Right cardiac atrium (tissue), 5 donors: ENCODE results near the gene PCBP3. TPM values are rescaled to one million over a fixed set of nuclear protein-coding genes. Genes with fewer than 3 reads are reported as not detected.
A peak's percentile ranks its signal among the peaks of the same experiment; 100 is the strongest.
"Not testable (repeated sequence)": the region's sequence is repeated elsewhere in the genome, so short reads cannot be mapped to it uniquely, and the experiment has no call there.

Source experiments
- ATAC-seq, 2 donors: fragments of 200-7000 bp; cut with Tn5 transposase; one replicate each; pipeline versions ENCODE4 v1.8.0 to v1.9.1; 2020; ENCODE audit warnings: moderate library complexity in 2 of 2, mild to moderate bottlenecking in 1 of 2
- DNase-seq, 3 donors: peaks; one replicate each; pipeline ENCODE4 v3.0.0-alpha.2; 2020
- H3K27ac ChIP-seq: one replicate; pipeline ENCODE4 v1.5.1; 2013; ENCODE audit warnings: mild to moderate bottlenecking, low read length, control low read depth, moderate library complexity
- H3K27me3 ChIP-seq: one replicate; pipeline ENCODE4 v1.6.1; 2013; ENCODE audit not compliant: control insufficient read depth, insufficient read depth
- H3K4me1 ChIP-seq: one replicate; pipeline ENCODE4 v1.6.1; 2013; ENCODE audit warnings: low read length; ENCODE audit not compliant: control insufficient read depth, insufficient read depth
- H3K4me3 ChIP-seq: one replicate; pipeline ENCODE4 v1.5.1; 2013; ENCODE audit warnings: low read length, control low read depth
- H3K9me3 ChIP-seq: one replicate; pipeline ENCODE4 v1.6.1; 2013; ENCODE audit warnings: low read length; ENCODE audit not compliant: control insufficient read depth
- WGBS: extraction: QIAGEN DNeasy Blood & Tissue Kit; methylation state at CpG from one replicate; pipeline ENCODE4 v1.1.7; 2013; 5-methylcytosine and 5-hydroxymethylcytosine counted together
- intact Hi-C, 4 donors: fragments of 100-400 bp; cut with DNase I; formaldehyde crosslinking; loops; one replicate each; pipeline versions ENCODE4 v1.11.0 to v1.14.0; 2022 to 2023
- polyA plus RNA-seq: library from polyadenylated mRNA; stranded (reverse); fragments of 200-250 nt; gene quantifications from one replicate; pipeline ENCODE4 v1.2.3, GENCODE V29; 2013
- total RNA-seq, 4 donors: library from RNA; stranded (reverse); fragmentation: NEBNext Ultra II Directional; extraction: Animal tissue kit (Norgen Biotek cat#: 25700); gene quantifications; one replicate each; pipeline ENCODE4 v1.2.1, GENCODE V29; 2021
- donor health status: healthy with polysubstance abuse.
- donor health status: DM: no; HTN: yes; CAD: no.
- donor health status: DM: no; HTN: no; CAD: no.
- donor health status: DM: no; HTN: yes; CAD: no; lungs with severe emphysema.
- donor health status: DM: yes; HTN: yes; CAD: no.

PCBP3 gene
- total and polyA plus RNA-seq, 5 donors, result 1.2 to 4.9 (median 3.4) TPM

GRCh38 chr21:45896431-45896830 is 252.9 kb downstream of the PCBP3 start:
- H3K4me1 ChIP-seq, H3K27ac ChIP-seq, ATAC-seq, H3K9me3 ChIP-seq, H3K27me3 ChIP-seq, H3K4me3 ChIP-seq, intact Hi-C loops, DNase-seq: not testable (repeated sequence)
- WGBS, result 88% methylated on average over 18 of the region's 18 CpGs

GRCh38 chr21:45897191-45898027 is 253.9 kb downstream of the PCBP3 start:
- Histone ChIP-seq H3K27ac (no peak overlapping the region), H3K4me1 (no peaks in the 10 kb centered on the region), H3K9me3 (no peaks in the 10 kb centered on the region), H3K4me3 (no peak overlapping the region), H3K27me3 (no peaks in the 10 kb centered on the region)
- DNase-seq (peak in 2 of 3 donors; percentile 19 to 27), ATAC-seq (no peak)
- intact Hi-C loops, result no loop called here
- 87% methylated on average over 25 of the region's 25 CpGs for WGBS

- Histone ChIP-seq H3K9me3 (no peaks in the 10 kb centered on the region), H3K27ac (no peak overlapping the region), H3K4me1 (no peaks in the 10 kb centered on the region), H3K4me3 (no peak overlapping the region), H3K27me3 (no peaks in the 10 kb centered on the region)
- WGBS, result 78% methylated on average over 8 of the region's 8 CpGs
- ATAC-seq (no peak), DNase-seq (peak in 2 of 3 donors; percentile 41 to 43)
- intact Hi-C loops, result no loop called here
Measured at GRCh38 chr21:45898028-45898350, 254.5 kb downstream of the PCBP3 start.

- H3K27me3 ChIP-seq, result no peaks in the 10 kb centered on the region
- DNase-seq (peak in 2 of 3 donors; percentile 32 to 33), ATAC-seq (no peak)
- no peaks in the 10 kb centered on the region for H3K9me3 ChIP-seq
- H3K4me3 ChIP-seq, result no peak overlapping the region
- WGBS, result 79% methylated on average over 24 of the region's 24 CpGs
- intact Hi-C loops, result no loop called here
- H3K4me1 ChIP-seq, result no peaks in the 10 kb centered on the region
- no peak overlapping the region for H3K27ac ChIP-seq
Measured at GRCh38 chr21:45898781-45899180, 255.3 kb downstream of the PCBP3 start.

GRCh38 chr21:45899317-45900033 is 255.9 kb downstream of the PCBP3 start:
- H3K27ac ChIP-seq, result no peak overlapping the region
- H3K4me1 ChIP-seq, result no peaks in the 10 kb centered on the region
- WGBS, result 80% methylated on average over 17 of the region's 17 CpGs
- no peaks in the 10 kb centered on the region for H3K9me3 ChIP-seq
- no peaks in the 10 kb centered on the region for H3K27me3 ChIP-seq
- intact Hi-C loops, result no loop called here
- no peak overlapping the region for H3K4me3 ChIP-seq
- ATAC-seq, result no peak
- DNase-seq, result peak in 1 of 3 donors; percentile 23

- H3K4me3 ChIP-seq, result no peak overlapping the region
- no peaks in the 10 kb centered on the region for H3K4me1 ChIP-seq
- no peaks in the 10 kb centered on the region for H3K9me3 ChIP-seq
- no peak overlapping the region for H3K27ac ChIP-seq
- 88% methylated on average over 27 of the region's 27 CpGs for WGBS
- intact Hi-C loops, result no loop called here
- peak in 1 of 3 donors; percentile 26 for DNase-seq
- no peak for ATAC-seq
- no peaks in the 10 kb centered on the region for H3K27me3 ChIP-seq
Measured at GRCh38 chr21:45900034-45900868, 256.7 kb downstream of the PCBP3 start.

- DNase-seq (peak in 2 of 3 donors; percentile 19 to 44), ATAC-seq (no peak)
- Histone ChIP-seq H3K9me3 (no peaks in the 10 kb centered on the region), H3K27me3 (no peaks in the 10 kb centered on the region), H3K4me1 (no peaks in the 10 kb centered on the region), H3K4me3 (no peak overlapping the region), H3K27ac (no peak overlapping the region)
- intact Hi-C loops, result no loop called here
- WGBS, result 90% methylated on average over 15 of the region's 15 CpGs
Measured at GRCh38 chr21:45901061-45901690, 257.7 kb downstream of the PCBP3 start.

- Histone ChIP-seq H3K9me3 (no peaks in the 10 kb centered on the region), H3K4me3 (no peak overlapping the region), H3K27me3 (no peaks in the 10 kb centered on the region), H3K27ac (no peak overlapping the region), H3K4me1 (no peaks in the 10 kb centered on the region)
- ATAC-seq (no peak), DNase-seq (peak in 1 of 3 donors; percentile 29)
- intact Hi-C loops, result no loop called here
- 92% methylated on average over 19 of the region's 19 CpGs for WGBS
Measured at GRCh38 chr21:45902292-45902995, 258.9 kb downstream of the PCBP3 start.

- DNase-seq (peak in 1 of 3 donors; percentile 1), ATAC-seq (no peak)
- no peaks in the 10 kb centered on the region for H3K27me3 ChIP-seq
- H3K4me1 ChIP-seq, result no peaks in the 10 kb centered on the region
- H3K4me3 ChIP-seq, result no peak overlapping the region
- intact Hi-C loops, result no loop called here
- no peak overlapping the region for H3K27ac ChIP-seq
- 91% methylated on average over 12 of the region's 12 CpGs for WGBS
- no peaks in the 10 kb centered on the region for H3K9me3 ChIP-seq
Measured at GRCh38 chr21:45905196-45905595, 261.7 kb downstream of the PCBP3 start.

- DNase-seq (peak in 1 of 3 donors; percentile 4), ATAC-seq (no peak)
- Histone ChIP-seq H3K9me3 (no peaks in the 10 kb centered on the region), H3K4me1 (no peaks in the 10 kb centered on the region), H3K27me3 (no peaks in the 10 kb centered on the region), H3K27ac (no peak overlapping the region), H3K4me3 (no peak overlapping the region)
- intact Hi-C loops, result no loop called here
- 93% methylated on average over 19 of the region's 19 CpGs for WGBS
Measured at GRCh38 chr21:45906196-45906805, 262.8 kb downstream of the PCBP3 start.
